Caco-2 (cell line): ENCODE data around the gene TMTC2. TPM values are rescaled to one million over a fixed set of nuclear protein-coding genes. Genes with fewer than 3 reads are reported as not detected.

ENCODE experiments used
- BruUV-seq: library from RNA; stranded (reverse); fragments of 400-500 nt; replicated peaks from 2 replicates; lab custom pipeline; 2021; lab: Mats Ljungman, UMichigan
- CTCF ChIA-PET: fragments of 300-600 bp; sonication (Branson Sonifier 250); formaldehyde crosslinking; loops from one replicate; lab custom pipeline; 2022; ENCODE audit warnings: antibody characterized with exemption; lab: Charles Lee
- POLR2A ChIA-PET: fragments of 300-600 bp; sonication (Branson Sonifier 250); formaldehyde crosslinking; loops from one replicate; lab custom pipeline; 2022; ENCODE audit warnings: antibody characterized with exemption; lab: Charles Lee
- DNase-seq, 2 experiments: peaks; one replicate each; pipeline versions ENCODE4 v3.0.0 to v3.0.0-alpha.2; 2020 to 2022
- H3K27me3 ChIP-seq: replicated peaks from 2 replicates; pipeline ENCODE4 v1.6.0; 2011; ENCODE audit warnings: low read length; ENCODE audit not compliant: control insufficient read depth, insufficient read depth
- H3K36me3 ChIP-seq: 2 replicates; pipeline ENCODE4 v1.5.1; 2011; ENCODE audit warnings: low read length; ENCODE audit not compliant: control insufficient read depth, insufficient read depth
- H3K4me1 ChIP-seq: fragments of 250-450 bp; sonication (Bioruptor Pico); 2 replicates; pipeline ENCODE4 v1.5.1; 2020; ENCODE audit warnings: mild to moderate bottlenecking
- H3K4me3 ChIP-seq: 2 replicates; pipeline ENCODE4 v1.5.1; 2011; ENCODE audit warnings: low read depth, mild to moderate bottlenecking, control low read depth, low read length
- H3K9me3 ChIP-seq: fragments of 250-450 bp; sonication (Bioruptor Pico); 2 replicates; pipeline ENCODE4 v1.5.1; 2020; ENCODE audit warnings: mild to moderate bottlenecking, moderate library complexity
- H3K27ac Mint-ChIP-seq: one replicate; pipeline ENCODE4 v1.8.0; 2022; ENCODE audit warnings: mixed read lengths; ENCODE audit not compliant: unreplicated experiment
- H3K27me3 Mint-ChIP-seq: one replicate; pipeline ENCODE4 v1.8.0; 2022; ENCODE audit warnings: mixed read lengths; ENCODE audit not compliant: insufficient read depth, unreplicated experiment
- H3K36me3 Mint-ChIP-seq: one replicate; pipeline ENCODE4 v1.8.0; 2022; ENCODE audit warnings: mild to moderate bottlenecking, mixed read lengths; ENCODE audit not compliant: insufficient read depth, unreplicated experiment
- H3K4me1 Mint-ChIP-seq: one replicate; pipeline ENCODE4 v1.8.0; 2022; ENCODE audit warnings: low read depth, mixed read lengths; ENCODE audit not compliant: unreplicated experiment
- H3K4me3 Mint-ChIP-seq: one replicate; pipeline ENCODE4 v1.8.0; 2022; ENCODE audit warnings: mild to moderate bottlenecking, moderate library complexity, mixed read lengths; ENCODE audit not compliant: unreplicated experiment
- H3K9me3 Mint-ChIP-seq: one replicate; pipeline ENCODE4 v1.8.0; 2022; ENCODE audit warnings: mixed read lengths; ENCODE audit not compliant: unreplicated experiment
- CTCF ChIP-seq, 2 experiments: fragments of 200-600 bp in 1 of 2; IDR thresholded peaks; 1 replicate in 1 of 2; 2 replicates in 1 of 2; pipeline versions ENCODE4 v1.5.1 to v1.8.0; 2011 to 2022; ENCODE audit warnings: antibody characterized with exemption in 1 of 2, control low read depth in 1 of 2, inconsistent platforms in 1 of 2, low read depth in 1 of 2, low read length in 1 of 2, mild to moderate bottlenecking in 1 of 2, moderate library complexity in 1 of 2; ENCODE audit not compliant: insufficient read depth in 1 of 2, severe bottlenecking in 1 of 2, unreplicated experiment in 1 of 2
- intact Hi-C: fragments of 100-400 bp; cut with micrococcal nuclease; formaldehyde crosslinking; loops from one replicate; pipeline ENCODE4 v1.10.0; 2022; ENCODE audit not compliant: unreplicated experiment
- total RNA-seq: library from RNA; stranded (reverse); gene quantifications from 2 replicates; pipeline ENCODE4 v1.2.3, GENCODE V29; 2022

TMTC2 gene
- total RNA-seq, 1 experiment from 2014 or later, result 2.2 TPM

GRCh38 chr12:82789674-82790073 lies 103.0 kb downstream of the TMTC2 start:
- Histone ChIP-seq H3K27me3 (no peaks in the 10 kb centered on the region), H3K4me1 (no peaks in the 10 kb centered on the region), H3K9me3 (no peaks in the 10 kb centered on the region), H3K4me3 (no peak overlapping the region), H3K36me3 (no peaks in the 10 kb centered on the region)
- H3K36me3 Mint-ChIP-seq, result no peaks in the 10 kb centered on the region
- intact Hi-C loops, result no loop called here
- BruUV-seq, result no TSS peak
- ChIA-PET POLR2A (no interaction called here), CTCF (no interaction called here)
- no peak for TF ChIP-seq CTCF (IDR thresholded peaks at IDR 0.05; ENCODE audit: insufficient read depth in 1 of 2, low read depth in 1 of 2, low read length in 1 of 2, severe bottlenecking in 1 of 2, unreplicated experiment in 1 of 2)
- no peak for DNase-seq
- H3K9me3 Mint-ChIP-seq, result no peaks in the 10 kb centered on the region
- no peaks in the 10 kb centered on the region for H3K27me3 Mint-ChIP-seq
- no peaks in the 10 kb centered on the region for H3K4me1 Mint-ChIP-seq
- H3K27ac Mint-ChIP-seq, result no peak overlapping the region
- no peak overlapping the region for H3K4me3 Mint-ChIP-seq

GRCh38 chr12:82793751-82794281 lies 107.1 kb downstream of the TMTC2 start:
- Histone ChIP-seq H3K27me3 (no peaks in the 10 kb centered on the region), H3K4me3 (no peak overlapping the region), H3K36me3 (no peaks in the 10 kb centered on the region), H3K9me3 (no peaks in the 10 kb centered on the region), H3K4me1 (no peaks in the 10 kb centered on the region)
- no peak overlapping the region for H3K4me3 Mint-ChIP-seq
- H3K4me1 Mint-ChIP-seq, result no peaks in the 10 kb centered on the region
- H3K9me3 Mint-ChIP-seq, result no peaks in the 10 kb centered on the region
- no peak overlapping the region for H3K27ac Mint-ChIP-seq
- H3K36me3 Mint-ChIP-seq, result no peaks in the 10 kb centered on the region
- TF ChIP-seq CTCF (IDR thresholded peaks at IDR 0.05; ENCODE audit: insufficient read depth in 1 of 2, low read depth in 1 of 2, low read length in 1 of 2, severe bottlenecking in 1 of 2, unreplicated experiment in 1 of 2), result no peak
- no peaks in the 10 kb centered on the region for H3K27me3 Mint-ChIP-seq
- DNase-seq, result no peak
- intact Hi-C loops, result no loop called here
- no TSS peak for BruUV-seq
- CTCF ChIA-PET, result no interaction called here
- POLR2A ChIA-PET, result no interaction called here

DNA sequence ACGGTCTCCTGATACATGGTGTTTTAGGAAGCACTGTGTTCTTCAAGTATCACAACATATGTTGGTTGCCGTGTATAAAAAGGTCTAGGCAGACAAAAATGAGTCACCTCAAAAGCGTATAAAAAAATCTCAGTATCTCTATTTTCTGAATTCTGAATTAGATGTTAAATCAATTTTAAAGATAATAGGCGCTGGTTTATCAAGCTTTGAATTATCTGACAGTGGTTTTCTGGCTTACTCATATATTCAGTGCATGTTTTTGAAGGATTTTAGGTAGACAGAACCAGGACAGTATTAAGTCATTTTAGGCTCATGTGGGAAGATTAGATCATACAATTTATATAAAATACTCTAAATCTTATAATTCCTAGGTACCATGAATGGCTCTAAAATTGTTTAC lies 110.8 kb downstream of the TMTC2 start:
- Histone ChIP-seq H3K36me3 (no peaks in the 10 kb centered on the region), H3K27me3 (no peaks in the 10 kb centered on the region), H3K4me3 (no peak overlapping the region), H3K9me3 (no peaks in the 10 kb centered on the region), H3K4me1 (no peaks in the 10 kb centered on the region)
- H3K4me3 Mint-ChIP-seq, result no peak overlapping the region
- no peaks in the 10 kb centered on the region for H3K27me3 Mint-ChIP-seq
- intact Hi-C loops, result no loop called here
- no TSS peak for BruUV-seq
- POLR2A ChIA-PET, result no interaction called here
- CTCF ChIA-PET, result no interaction called here
- H3K27ac Mint-ChIP-seq, result no peak overlapping the region
- no peaks in the 10 kb centered on the region for H3K9me3 Mint-ChIP-seq
- H3K36me3 Mint-ChIP-seq, result no peaks in the 10 kb centered on the region
- TF ChIP-seq CTCF (IDR thresholded peaks at IDR 0.05; ENCODE audit: insufficient read depth in 1 of 2, low read depth in 1 of 2, low read length in 1 of 2, severe bottlenecking in 1 of 2, unreplicated experiment in 1 of 2), result no peak
- DNase-seq, result no peak
- no peaks in the 10 kb centered on the region for H3K4me1 Mint-ChIP-seq
